GM23338 (cell line): ENCODE data around the gene PXK. TPM values are rescaled to one million over a fixed set of nuclear protein-coding genes. Genes with fewer than 3 reads are reported as not detected.

ENCODE experiments used
- ATAC-seq: fragments of 200-7000 bp; cut with Tn5 transposase; 3 replicates; pipeline ENCODE4 v1.9.1; 2020
- DNase-seq: peaks from one replicate; pipeline ENCODE4 v3.0.0-alpha.2; 2015; ENCODE audit warnings: low spot score
- H2AFZ ChIP-seq: fragments of 200-600 bp; sonication (generic); 2 replicates; pipeline ENCODE4 v1.8.0; 2016; ENCODE audit warnings: antibody characterized with exemption, mild to moderate bottlenecking, moderate library complexity
- H3F3A ChIP-seq: fragments of 200-600 bp; sonication (generic); replicated peaks from 2 replicates; pipeline ENCODE4 v1.8.0; 2017; ENCODE audit warnings: antibody characterized with exemption, mixed run types, low read depth
- H3K27ac ChIP-seq: fragments of 200-600 bp; sonication (generic); 2 replicates; pipeline ENCODE4 v1.6.1; 2016; ENCODE audit warnings: low read depth
- H3K27me3 ChIP-seq: fragments of 200-600 bp; sonication (generic); 2 replicates; pipeline ENCODE4 v1.8.0; 2016; ENCODE audit warnings: mild to moderate bottlenecking, mixed run types, moderate library complexity; ENCODE audit not compliant: insufficient read depth
- H3K36me3 ChIP-seq: fragments of 200-600 bp; sonication (generic); 2 replicates; pipeline ENCODE4 v1.8.0; 2016; ENCODE audit warnings: mild to moderate bottlenecking; ENCODE audit not compliant: insufficient read depth
- H3K4me1 ChIP-seq: fragments of 200-600 bp; sonication (generic); 2 replicates; pipeline ENCODE4 v1.8.0; 2016; ENCODE audit warnings: mild to moderate bottlenecking, moderate library complexity; ENCODE audit not compliant: insufficient read depth
- H3K4me2 ChIP-seq: fragments of 200-600 bp; sonication (generic); 2 replicates; pipeline ENCODE4 v1.7.1; 2017; ENCODE audit warnings: mixed run types
- H3K4me3 ChIP-seq: fragments of 200-600 bp; sonication (generic); 2 replicates; pipeline ENCODE4 v1.6.1; 2016; ENCODE audit warnings: mixed run types
- H3K79me2 ChIP-seq: fragments of 200-600 bp; sonication (generic); replicated peaks from 2 replicates; pipeline ENCODE4 v1.8.0; 2017; ENCODE audit warnings: mild to moderate bottlenecking; ENCODE audit not compliant: insufficient read depth
- H3K9me2 ChIP-seq: fragments of 200-600 bp; sonication (generic); 2 replicates; pipeline ENCODE4 v1.8.0; 2017; ENCODE audit not compliant: insufficient read depth
- H4K20me1 ChIP-seq: fragments of 200-600 bp; sonication (generic); replicated peaks from 2 replicates; pipeline ENCODE4 v1.8.0; 2017; ENCODE audit warnings: mild to moderate bottlenecking; ENCODE audit not compliant: insufficient read depth
- H3K27ac Mint-ChIP-seq: 2 replicates; pipeline ENCODE4 v1.8.0; 2020; ENCODE audit warnings: inconsistent platforms, mild to moderate bottlenecking, moderate library complexity, mixed read lengths
- H3K27me3 Mint-ChIP-seq: 3 replicates; pipeline ENCODE4 v1.8.0; 2022; ENCODE audit warnings: low read depth, mild to moderate bottlenecking, moderate library complexity, mixed read lengths, inconsistent platforms; ENCODE audit not compliant: insufficient read depth, poor library complexity
- H3K36me3 Mint-ChIP-seq: 3 replicates; pipeline ENCODE4 v1.8.0; 2021; ENCODE audit warnings: low read depth, mild to moderate bottlenecking, inconsistent platforms, moderate library complexity, mixed read lengths
- H3K4me1 Mint-ChIP-seq: 3 replicates; pipeline ENCODE4 v1.8.0; 2020; ENCODE audit warnings: mild to moderate bottlenecking, inconsistent platforms, mixed read lengths
- H3K4me3 Mint-ChIP-seq: 3 replicates; pipeline ENCODE4 v1.8.0; 2021; ENCODE audit warnings: moderate library complexity, mild to moderate bottlenecking, inconsistent platforms, mixed read lengths
- H3K9me3 Mint-ChIP-seq: 3 replicates; pipeline ENCODE4 v1.8.0; 2020; ENCODE audit warnings: moderate library complexity, mild to moderate bottlenecking, inconsistent platforms, mixed read lengths
- CREB1 ChIP-seq: fragments of 250-450 bp; sonication (Bioruptor Pico); IDR thresholded peaks from 2 replicates; pipeline ENCODE4 v1.5.0; 2020; ENCODE audit warnings: low read depth, mild to moderate bottlenecking, moderate library complexity
- EZH2 ChIP-seq: fragments of 200-600 bp; sonication (generic); IDR thresholded peaks from one replicate; pipeline ENCODE4 v1.8.0; 2017; ENCODE audit warnings: antibody characterized with exemption, mild to moderate bottlenecking, low read depth; ENCODE audit not compliant: unreplicated experiment
- EZH2phosphoT487 ChIP-seq: fragments of 200-600 bp; sonication (generic); IDR thresholded peaks from one replicate; pipeline ENCODE4 v1.8.1; 2018; ENCODE audit warnings: antibody characterized with exemption; ENCODE audit not compliant: unreplicated experiment
- JUNB ChIP-seq: IDR thresholded peaks from one replicate; pipeline ENCODE4 v1.6.1; 2016; ENCODE audit warnings: antibody characterized with exemption; ENCODE audit not compliant: unreplicated experiment
- NANOG ChIP-seq: IDR thresholded peaks from 2 replicates; pipeline ENCODE4 v1.6.1; 2016; ENCODE audit warnings: antibody characterized with exemption, borderline replicate concordance
- POLR2AphosphoS5 ChIP-seq: IDR thresholded peaks from 2 replicates; pipeline ENCODE4 v1.6.1; 2016; ENCODE audit warnings: antibody characterized with exemption, low read depth
- STAT1 ChIP-seq: IDR thresholded peaks from one replicate; pipeline ENCODE4 v1.6.1; 2016; ENCODE audit warnings: antibody characterized with exemption; ENCODE audit not compliant: unreplicated experiment
- ZNF114 ChIP-seq: fragments of 250-450 bp; sonication (Bioruptor Pico); IDR thresholded peaks from 2 replicates; pipeline ENCODE4 v1.5.0; 2020; ENCODE audit warnings: mild to moderate bottlenecking, moderate library complexity
- ZNF331 ChIP-seq: fragments of 250-450 bp; sonication (Bioruptor Pico); IDR thresholded peaks from 2 replicates; pipeline ENCODE4 v1.5.0; 2020; ENCODE audit warnings: low read depth, mild to moderate bottlenecking, moderate library complexity
- polyA plus RNA-seq: library from polyadenylated mRNA; unstranded; fragments of >200 nt; fragmentation: Nextera tagmentation; extraction: Ambion mirVana; gene quantifications from 2 replicates; pipeline ENCODE4 v1.2.1, GENCODE V29; 2016
- total RNA-seq: library from RNA; depleted of rRNA; stranded (reverse); fragments of >200 nt; shearing (Covaris generic); gene quantifications from 2 replicates; pipeline ENCODE4 v1.2.3, GENCODE V29; 2014
- TF ChIP-seq, protein P1 (sequence below): fragments of 250-450 bp; sonication (Bioruptor Pico); IDR thresholded peaks from 2 replicates; pipeline ENCODE4 v1.5.0; 2020; ENCODE audit warnings: mild to moderate bottlenecking, moderate library complexity
- TF ChIP-seq, protein P2 (sequence below): IDR thresholded peaks from one replicate; pipeline ENCODE4 v1.6.1; 2018; ENCODE audit warnings: antibody characterized with exemption; ENCODE audit not compliant: unreplicated experiment
- TF ChIP-seq, protein P3 (sequence below), 2 experiments: fragments of 200-600 bp in 1 of 2; sonication (generic) in 1 of 2; conservative IDR thresholded peaks; 2 replicates each; pipeline versions ENCODE4 v1.5.1 to v1.6.1; 2016 to 2017; ENCODE audit warnings: antibody characterized with exemption in 2 of 2, low read depth in 2 of 2, mild to moderate bottlenecking in 2 of 2, moderate library complexity in 1 of 2
- TF ChIP-seq, protein P4 (sequence below): IDR thresholded peaks from 2 replicates; pipeline ENCODE4 v1.6.1; 2016; ENCODE audit warnings: antibody characterized with exemption

PXK gene
- total and polyA plus RNA-seq, 2 experiments from 2014 or later: 6.4 to 6.5 TPM

DNA sequence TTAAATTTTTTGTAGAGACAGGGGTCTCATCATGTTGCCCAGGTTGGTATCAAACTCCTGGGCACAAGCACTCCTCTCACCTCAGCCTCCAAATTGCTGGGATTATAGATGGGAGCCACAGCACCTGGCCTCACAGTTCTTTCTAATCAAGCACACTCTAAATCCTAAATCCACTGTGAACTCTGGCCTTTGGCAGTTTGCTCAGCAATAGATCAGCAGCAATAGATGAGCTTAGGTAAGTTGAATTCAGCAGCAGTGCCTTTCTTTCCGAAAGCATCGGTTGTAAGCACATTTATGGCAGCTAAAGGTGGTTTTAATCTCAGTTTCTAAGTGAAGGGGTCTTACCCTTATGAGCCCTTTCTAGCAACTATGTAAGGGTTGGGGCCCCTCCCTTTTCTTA, 84.4 kb downstream of the PXK start (continued):
- TF ChIP-seq, protein P1, sequence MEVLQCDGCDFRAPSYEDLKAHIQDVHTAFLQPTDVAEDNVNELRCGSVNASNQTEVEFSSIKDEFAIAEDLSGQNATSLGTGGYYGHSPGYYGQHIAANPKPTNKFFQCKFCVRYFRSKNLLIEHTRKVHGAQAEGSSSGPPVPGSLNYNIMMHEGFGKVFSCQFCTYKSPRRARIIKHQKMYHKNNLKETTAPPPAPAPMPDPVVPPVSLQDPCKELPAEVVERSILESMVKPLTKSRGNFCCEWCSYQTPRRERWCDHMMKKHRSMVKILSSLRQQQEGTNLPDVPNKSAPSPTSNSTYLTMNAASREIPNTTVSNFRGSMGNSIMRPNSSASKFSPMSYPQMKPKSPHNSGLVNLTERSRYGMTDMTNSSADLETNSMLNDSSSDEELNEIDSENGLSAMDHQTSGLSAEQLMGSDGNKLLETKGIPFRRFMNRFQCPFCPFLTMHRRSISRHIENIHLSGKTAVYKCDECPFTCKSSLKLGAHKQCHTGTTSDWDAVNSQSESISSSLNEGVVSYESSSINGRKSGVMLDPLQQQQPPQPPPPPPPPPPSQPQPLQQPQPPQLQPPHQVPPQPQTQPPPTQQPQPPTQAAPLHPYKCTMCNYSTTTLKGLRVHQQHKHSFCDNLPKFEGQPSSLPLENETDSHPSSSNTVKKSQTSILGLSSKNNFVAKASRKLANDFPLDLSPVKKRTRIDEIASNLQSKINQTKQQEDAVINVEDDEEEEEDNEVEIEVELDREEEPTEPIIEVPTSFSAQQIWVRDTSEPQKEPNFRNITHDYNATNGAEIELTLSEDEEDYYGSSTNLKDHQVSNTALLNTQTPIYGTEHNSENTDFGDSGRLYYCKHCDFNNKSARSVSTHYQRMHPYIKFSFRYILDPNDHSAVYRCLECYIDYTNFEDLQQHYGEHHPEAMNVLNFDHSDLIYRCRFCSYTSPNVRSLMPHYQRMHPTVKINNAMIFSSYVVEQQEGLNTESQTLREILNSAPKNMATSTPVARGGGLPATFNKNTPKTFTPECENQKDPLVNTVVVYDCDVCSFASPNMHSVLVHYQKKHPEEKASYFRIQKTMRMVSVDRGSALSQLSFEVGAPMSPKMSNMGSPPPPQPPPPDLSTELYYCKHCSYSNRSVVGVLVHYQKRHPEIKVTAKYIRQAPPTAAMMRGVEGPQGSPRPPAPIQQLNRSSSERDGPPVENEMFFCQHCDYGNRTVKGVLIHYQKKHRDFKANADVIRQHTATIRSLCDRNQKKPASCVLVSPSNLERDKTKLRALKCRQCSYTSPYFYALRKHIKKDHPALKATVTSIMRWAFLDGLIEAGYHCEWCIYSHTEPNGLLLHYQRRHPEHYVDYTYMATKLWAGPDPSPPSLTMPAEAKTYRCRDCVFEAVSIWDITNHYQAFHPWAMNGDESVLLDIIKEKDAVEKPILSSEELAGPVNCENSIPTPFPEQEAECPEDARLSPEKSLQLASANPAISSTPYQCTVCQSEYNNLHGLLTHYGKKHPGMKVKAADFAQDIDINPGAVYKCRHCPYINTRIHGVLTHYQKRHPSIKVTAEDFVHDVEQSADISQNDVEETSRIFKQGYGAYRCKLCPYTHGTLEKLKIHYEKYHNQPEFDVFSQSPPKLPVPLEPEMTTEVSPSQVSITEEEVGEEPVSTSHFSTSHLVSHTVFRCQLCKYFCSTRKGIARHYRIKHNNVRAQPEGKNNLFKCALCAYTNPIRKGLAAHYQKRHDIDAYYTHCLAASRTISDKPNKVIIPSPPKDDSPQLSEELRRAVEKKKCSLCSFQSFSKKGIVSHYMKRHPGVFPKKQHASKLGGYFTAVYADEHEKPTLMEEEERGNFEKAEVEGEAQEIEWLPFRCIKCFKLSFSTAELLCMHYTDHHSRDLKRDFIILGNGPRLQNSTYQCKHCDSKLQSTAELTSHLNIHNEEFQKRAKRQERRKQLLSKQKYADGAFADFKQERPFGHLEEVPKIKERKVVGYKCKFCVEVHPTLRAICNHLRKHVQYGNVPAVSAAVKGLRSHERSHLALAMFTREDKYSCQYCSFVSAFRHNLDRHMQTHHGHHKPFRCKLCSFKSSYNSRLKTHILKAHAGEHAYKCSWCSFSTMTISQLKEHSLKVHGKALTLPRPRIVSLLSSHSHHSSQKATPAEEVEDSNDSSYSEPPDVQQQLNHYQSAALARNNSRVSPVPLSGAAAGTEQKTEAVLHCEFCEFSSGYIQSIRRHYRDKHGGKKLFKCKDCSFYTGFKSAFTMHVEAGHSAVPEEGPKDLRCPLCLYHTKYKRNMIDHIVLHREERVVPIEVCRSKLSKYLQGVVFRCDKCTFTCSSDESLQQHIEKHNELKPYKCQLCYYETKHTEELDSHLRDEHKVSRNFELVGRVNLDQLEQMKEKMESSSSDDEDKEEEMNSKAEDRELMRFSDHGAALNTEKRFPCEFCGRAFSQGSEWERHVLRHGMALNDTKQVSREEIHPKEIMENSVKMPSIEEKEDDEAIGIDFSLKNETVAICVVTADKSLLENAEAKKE (CRISPR knock-in tag): no peak
- TF ChIP-seq POLR2AphosphoS5: no peak
- no peak for TF ChIP-seq NANOG
- TF ChIP-seq ZNF331 (CRISPR knock-in tag): no peak

DNA sequence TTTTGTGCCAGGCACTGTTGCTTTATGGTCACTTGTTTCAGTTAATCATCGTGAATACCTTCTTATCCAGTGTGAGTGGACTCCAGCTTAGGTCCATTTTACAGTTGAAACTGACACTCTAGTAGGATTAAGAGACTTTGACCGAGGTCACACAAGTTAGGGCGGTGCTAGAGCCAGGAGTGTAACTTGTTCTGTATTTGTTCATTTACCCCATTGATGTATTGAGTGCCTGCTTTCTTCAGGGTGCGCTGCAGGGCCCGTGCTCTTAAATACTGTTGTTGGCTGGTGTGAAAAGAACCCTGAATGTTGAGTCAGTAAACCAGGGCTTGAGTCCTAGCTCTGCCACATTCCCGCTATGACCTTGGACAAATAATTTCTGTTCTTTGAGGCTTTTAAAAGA, 85.5 kb downstream of the PXK start:
- DNase-seq: no peak
- Mint-ChIP-seq H3K4me1 (peaks cover 16% of the 10 kb centered on the region), H3K4me3 (no peak overlapping the region), H3K36me3 (0 out of 3 replicates have a peak, but pooled peaks cover 6% of the 10 kb centered on the region), H3K27ac (no peak overlapping the region; the same call in 1 of the 2 replicates), H3K9me3 (no peaks in the 10 kb centered on the region), H3K27me3 (peaks cover 3% of the 10 kb centered on the region)
- Histone ChIP-seq H3K4me1 (no peaks in the 10 kb centered on the region; the same call in 1 of the 2 replicates), H3K36me3 (no peaks in the 10 kb centered on the region), H3K9me2 (no peaks in the 10 kb centered on the region), H3K4me2 (no peak overlapping the region), H3F3A (no peaks in the 10 kb centered on the region; the same call in 1 of the 2 replicates), H4K20me1 (no peaks in the 10 kb centered on the region; the same call in none of the 2 replicates), H2AFZ (no peak overlapping the region), H3K27ac (no peak overlapping the region), H3K4me3 (no peak overlapping the region), H3K79me2 (no peaks in the 10 kb centered on the region), H3K27me3 (no peaks in the 10 kb centered on the region)
- ATAC-seq: no peak
- TF ChIP-seq ZNF114 (CRISPR knock-in tag): no peak
- no peak for TF ChIP-seq NANOG
- TF ChIP-seq POLR2AphosphoS5: no peak
- no peak for TF ChIP-seq EZH2
- no peak for TF ChIP-seq JUNB
- no peak for TF ChIP-seq ZNF331 (CRISPR knock-in tag)
- no peak for TF ChIP-seq EZH2phosphoT487
- TF ChIP-seq, protein P2, sequence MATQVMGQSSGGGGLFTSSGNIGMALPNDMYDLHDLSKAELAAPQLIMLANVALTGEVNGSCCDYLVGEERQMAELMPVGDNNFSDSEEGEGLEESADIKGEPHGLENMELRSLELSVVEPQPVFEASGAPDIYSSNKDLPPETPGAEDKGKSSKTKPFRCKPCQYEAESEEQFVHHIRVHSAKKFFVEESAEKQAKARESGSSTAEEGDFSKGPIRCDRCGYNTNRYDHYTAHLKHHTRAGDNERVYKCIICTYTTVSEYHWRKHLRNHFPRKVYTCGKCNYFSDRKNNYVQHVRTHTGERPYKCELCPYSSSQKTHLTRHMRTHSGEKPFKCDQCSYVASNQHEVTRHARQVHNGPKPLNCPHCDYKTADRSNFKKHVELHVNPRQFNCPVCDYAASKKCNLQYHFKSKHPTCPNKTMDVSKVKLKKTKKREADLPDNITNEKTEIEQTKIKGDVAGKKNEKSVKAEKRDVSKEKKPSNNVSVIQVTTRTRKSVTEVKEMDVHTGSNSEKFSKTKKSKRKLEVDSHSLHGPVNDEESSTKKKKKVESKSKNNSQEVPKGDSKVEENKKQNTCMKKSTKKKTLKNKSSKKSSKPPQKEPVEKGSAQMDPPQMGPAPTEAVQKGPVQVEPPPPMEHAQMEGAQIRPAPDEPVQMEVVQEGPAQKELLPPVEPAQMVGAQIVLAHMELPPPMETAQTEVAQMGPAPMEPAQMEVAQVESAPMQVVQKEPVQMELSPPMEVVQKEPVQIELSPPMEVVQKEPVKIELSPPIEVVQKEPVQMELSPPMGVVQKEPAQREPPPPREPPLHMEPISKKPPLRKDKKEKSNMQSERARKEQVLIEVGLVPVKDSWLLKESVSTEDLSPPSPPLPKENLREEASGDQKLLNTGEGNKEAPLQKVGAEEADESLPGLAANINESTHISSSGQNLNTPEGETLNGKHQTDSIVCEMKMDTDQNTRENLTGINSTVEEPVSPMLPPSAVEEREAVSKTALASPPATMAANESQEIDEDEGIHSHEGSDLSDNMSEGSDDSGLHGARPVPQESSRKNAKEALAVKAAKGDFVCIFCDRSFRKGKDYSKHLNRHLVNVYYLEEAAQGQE: no peak
- TF ChIP-seq CREB1 (CRISPR knock-in tag): no peak
- no peak for TF ChIP-seq STAT1
- TF ChIP-seq, protein P3, sequence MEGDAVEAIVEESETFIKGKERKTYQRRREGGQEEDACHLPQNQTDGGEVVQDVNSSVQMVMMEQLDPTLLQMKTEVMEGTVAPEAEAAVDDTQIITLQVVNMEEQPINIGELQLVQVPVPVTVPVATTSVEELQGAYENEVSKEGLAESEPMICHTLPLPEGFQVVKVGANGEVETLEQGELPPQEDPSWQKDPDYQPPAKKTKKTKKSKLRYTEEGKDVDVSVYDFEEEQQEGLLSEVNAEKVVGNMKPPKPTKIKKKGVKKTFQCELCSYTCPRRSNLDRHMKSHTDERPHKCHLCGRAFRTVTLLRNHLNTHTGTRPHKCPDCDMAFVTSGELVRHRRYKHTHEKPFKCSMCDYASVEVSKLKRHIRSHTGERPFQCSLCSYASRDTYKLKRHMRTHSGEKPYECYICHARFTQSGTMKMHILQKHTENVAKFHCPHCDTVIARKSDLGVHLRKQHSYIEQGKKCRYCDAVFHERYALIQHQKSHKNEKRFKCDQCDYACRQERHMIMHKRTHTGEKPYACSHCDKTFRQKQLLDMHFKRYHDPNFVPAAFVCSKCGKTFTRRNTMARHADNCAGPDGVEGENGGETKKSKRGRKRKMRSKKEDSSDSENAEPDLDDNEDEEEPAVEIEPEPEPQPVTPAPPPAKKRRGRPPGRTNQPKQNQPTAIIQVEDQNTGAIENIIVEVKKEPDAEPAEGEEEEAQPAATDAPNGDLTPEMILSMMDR (conservative IDR thresholded peaks at IDR 0.05; ENCODE audit: low read depth in 2 of 2): no peak
- TF ChIP-seq, protein P4, sequence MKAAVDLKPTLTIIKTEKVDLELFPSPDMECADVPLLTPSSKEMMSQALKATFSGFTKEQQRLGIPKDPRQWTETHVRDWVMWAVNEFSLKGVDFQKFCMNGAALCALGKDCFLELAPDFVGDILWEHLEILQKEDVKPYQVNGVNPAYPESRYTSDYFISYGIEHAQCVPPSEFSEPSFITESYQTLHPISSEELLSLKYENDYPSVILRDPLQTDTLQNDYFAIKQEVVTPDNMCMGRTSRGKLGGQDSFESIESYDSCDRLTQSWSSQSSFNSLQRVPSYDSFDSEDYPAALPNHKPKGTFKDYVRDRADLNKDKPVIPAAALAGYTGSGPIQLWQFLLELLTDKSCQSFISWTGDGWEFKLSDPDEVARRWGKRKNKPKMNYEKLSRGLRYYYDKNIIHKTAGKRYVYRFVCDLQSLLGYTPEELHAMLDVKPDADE: no peak
